Endothelial cell of umbilical vein (primary cell): ENCODE results near the gene DLL4. TPM values are rescaled to one million over a fixed set of nuclear protein-coding genes. Genes with fewer than 3 reads are reported as not detected.

ENCODE experiments used
- BruUV-seq: library from RNA; stranded (reverse); fragments of 400-500 nt; replicated peaks from 2 replicates; lab custom pipeline; 2021; lab: Mats Ljungman, UMichigan
- CTCF ChIA-PET: fragments of 300-600, 350-600 bp; sonication (Branson Sonifier 250); formaldehyde crosslinking; loops from one replicate; lab custom pipeline; 2021; ENCODE audit warnings: antibody characterized with exemption, inconsistent platforms; lab: Charles Lee
- POLR2A ChIA-PET: fragments of 300-600, 350-600 bp; sonication (Branson Sonifier 250); formaldehyde crosslinking; loops from one replicate; lab custom pipeline; 2021; ENCODE audit warnings: antibody characterized with exemption, inconsistent platforms; lab: Charles Lee
- DNase-seq: peaks from one replicate; pipeline ENCODE4 v3.0.0-alpha.2; 2011; ENCODE audit warnings: low read depth, low spot score
- FAIRE-seq: peaks from 2 replicates; lab custom pipeline; 2011; peaks lifted over from hg19 to GRCh38; lab: Jason Lieb, UNC
- H2AFZ ChIP-seq: 2 replicates; pipeline ENCODE4 v1.6.0; 2012; ENCODE audit warnings: low read depth, low read length, control low read depth, inconsistent platforms
- H3K27ac ChIP-seq: 2 replicates; pipeline ENCODE4 v1.5.1; 2011; ENCODE audit warnings: low read depth, mild to moderate bottlenecking, control low read depth, low read length, moderate library complexity; ENCODE audit not compliant: insufficient read depth
- H3K27me3 ChIP-seq, 2 experiments: 2 replicates each; pipeline versions ENCODE4 v1.6.0 to v1.6.1; 2011; ENCODE audit warnings: low read length in 2 of 2, mixed read lengths in 1 of 2; ENCODE audit not compliant: control insufficient read depth in 2 of 2, insufficient read depth in 2 of 2
- H3K36me3 ChIP-seq, 2 experiments: 2 replicates in 1 of 2; 3 replicates in 1 of 2; pipeline ENCODE4 v1.5.1; 2011; ENCODE audit warnings: low read length in 2 of 2, mild to moderate bottlenecking in 1 of 2, moderate library complexity in 1 of 2; ENCODE audit not compliant: control insufficient read depth in 2 of 2, insufficient read depth in 2 of 2; ENCODE audit errors: extremely low read depth in 1 of 2
- H3K4me1 ChIP-seq: 3 replicates; pipeline ENCODE4 v1.5.1; 2011; ENCODE audit warnings: mild to moderate bottlenecking, low read length; ENCODE audit not compliant: control insufficient read depth, insufficient read depth; ENCODE audit errors: extremely low read depth
- H3K4me2 ChIP-seq: 2 replicates; pipeline ENCODE4 v1.6.1; 2011; ENCODE audit warnings: low read length, control low read depth, mixed read lengths; ENCODE audit not compliant: insufficient read depth
- H3K4me3 ChIP-seq, 3 experiments: fragments of 200-600 bp in 1 of 3; sonication (generic), shearing (Covaris generic) in 1 of 3; replicated peaks in 1 of 3; 2 replicates each; pipeline ENCODE4 v1.5.1; 2011 to 2016; ENCODE audit warnings: control low read depth in 3 of 3, low read length in 3 of 3, mild to moderate bottlenecking in 2 of 3, inconsistent platforms in 1 of 3, low read depth in 1 of 3, moderate library complexity in 1 of 3; ENCODE audit not compliant: insufficient read depth in 1 of 3
- H3K79me2 ChIP-seq: 2 replicates; pipeline ENCODE4 v1.6.0; 2012; ENCODE audit warnings: low read length, inconsistent platforms; ENCODE audit not compliant: control insufficient read depth, insufficient read depth
- H3K9ac ChIP-seq: replicated peaks from 2 replicates; pipeline ENCODE3; 2011; ENCODE audit warnings: low read length, control low read depth; ENCODE audit not compliant: insufficient read depth; ENCODE audit errors: extremely low read depth
- H3K9me1 ChIP-seq: replicated peaks from 3 replicates; pipeline ENCODE4 v1.6.0; 2011; ENCODE audit warnings: mild to moderate bottlenecking, low read length; ENCODE audit not compliant: control insufficient read depth, insufficient read depth; ENCODE audit errors: extremely low read depth
- H3K9me3 ChIP-seq: replicated peaks from 2 replicates; pipeline ENCODE4 v1.5.1; 2012; ENCODE audit warnings: low read length, inconsistent platforms; ENCODE audit not compliant: control insufficient read depth, insufficient read depth
- H4K20me1 ChIP-seq: replicated peaks from 2 replicates; pipeline ENCODE3; 2011; ENCODE audit warnings: mild to moderate bottlenecking, low read length; ENCODE audit not compliant: control insufficient read depth, insufficient read depth; ENCODE audit errors: extremely low read depth
- GATA2 ChIP-seq: IDR thresholded peaks from 2 replicates; pipeline ENCODE4 v1.7.0; 2011; ENCODE audit warnings: low read depth, mild to moderate bottlenecking, moderate library complexity, mixed read lengths, low read length; ENCODE audit not compliant: insufficient read length, insufficient read depth
- POLR2A ChIP-seq: IDR thresholded peaks from 2 replicates; pipeline ENCODE4 v1.6.1; 2012; ENCODE audit warnings: low read depth, mild to moderate bottlenecking, control low read depth, low read length
- POLR2AphosphoS5 ChIP-seq: IDR thresholded peaks from 2 replicates; pipeline ENCODE4 v1.6.1; 2012; ENCODE audit warnings: low read depth, mild to moderate bottlenecking, control low read depth, low read length, moderate library complexity; ENCODE audit not compliant: insufficient read depth
- dilution Hi-C: fragments of 300-500 bp; cut with MboI; formaldehyde crosslinking; loops from one replicate; pipeline ENCODE4 v1.15.0; 2019; ENCODE audit warnings: low sequenced_read_pairs; ENCODE audit not compliant: extremely low pct_ligation_motif_present
- intact Hi-C: fragments of 100-400 bp; cut with micrococcal nuclease; formaldehyde crosslinking; loops from one replicate; pipeline ENCODE4 v1.10.0; 2022
- polyA plus RNA-seq, 4 experiments: library from polyadenylated mRNA; depleted of rRNA in 3 of 4; stranded (reverse) in 3 of 4; unstranded in 1 of 4; fragments of >200 nt; gene quantifications; 2 replicates each; pipeline versions ENCODE4 v1.2.1 to v1.2.3, GENCODE V29; 2011 to 2012; ENCODE audit warnings: missing spikeins in 1 of 4
- total RNA-seq: library from RNA; stranded (reverse); gene quantifications from 2 replicates; pipeline ENCODE4 v1.2.3, GENCODE V29; 2021
- TF ChIP-seq, protein P1 (sequence below): IDR thresholded peaks from 2 replicates; pipeline ENCODE4 v1.6.1; 2011; ENCODE audit not compliant: insufficient read depth, insufficient read length

DLL4 gene
- total and polyA plus RNA-seq, 2 donors (not counting 3 experiments of a cell fraction or from before 2014, with no cell fraction given) = 55.2 to 57.8 TPM

DNA sequence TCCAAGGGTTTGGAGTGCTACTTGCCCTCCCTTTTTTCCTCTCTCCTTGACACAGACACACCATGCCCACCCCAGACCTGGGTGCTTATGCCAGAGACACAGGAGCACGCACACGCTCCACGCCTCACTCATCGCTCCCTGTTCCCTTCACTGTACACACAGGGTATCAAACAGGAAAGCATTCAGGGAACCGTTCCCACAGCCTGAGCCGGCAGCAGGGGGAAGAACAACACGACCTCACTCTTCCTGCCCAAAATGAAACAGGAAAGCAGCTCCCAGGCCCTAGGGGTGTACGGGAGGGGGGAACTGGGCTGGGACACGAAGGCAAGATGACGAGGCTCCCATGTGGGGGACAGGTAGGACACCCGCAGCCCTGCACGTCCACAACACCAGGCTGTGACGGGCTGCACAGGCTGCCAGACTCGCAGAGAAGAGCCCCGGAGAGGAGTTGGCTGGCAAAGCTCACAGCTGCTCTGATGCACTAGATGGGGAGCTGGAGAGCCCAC lies 11.2 kb downstream of the DLL4 start:
- FAIRE-seq (peak; percentile 93), DNase-seq (peak; percentile 94)
- Histone ChIP-seq H2AFZ (peak overlapping the region; percentile 22), H3K27ac (peak overlapping the region; percentile 80), H3K4me3 (peak overlapping the region in 1 of 3 experiments; percentile 0), H3K79me2 (no peaks in the 10 kb centered on the region), H3K4me1 (peaks cover 31% of the 10 kb centered on the region), H3K4me2 (peak overlapping the region; percentile 53), H3K9me3 (no peaks in the 10 kb centered on the region), H3K9me1 (no peaks in the 10 kb centered on the region), H3K27me3 (no peaks in the 10 kb centered on the region), H4K20me1 (no peaks in the 10 kb centered on the region), H3K9ac (peak overlapping the region; percentile 81), H3K36me3 (peaks cover 0 to 31% of the 10 kb centered on the region in 2 experiments)
- intact Hi-C loops = loop anchor here (2.0 to 10.0 kb wide), 3 partner anchors 174 to 292 kb away; partner anchors contain the start of genes CHP1, EXD1 and INO80
- no TSS peak for BruUV-seq
- dilution Hi-C loops = no loop called here
- ChIA-PET POLR2A (interaction anchor here (0.6 to 4.5 kb wide), 6 partner anchors 11 to 384 kb away, joined by 4 to 51 read pairs (median 19); partner anchors contain the start of genes CHAC1 and DLL4), CTCF (interaction anchor here (1.5 to 5.1 kb wide), 8 partner anchors 11 to 80 kb away, joined by 5 to 303 read pairs (median 79); partner anchors contain the start of genes CHAC1, DLL4 and VPS18)
- TF ChIP-seq, protein P1, sequence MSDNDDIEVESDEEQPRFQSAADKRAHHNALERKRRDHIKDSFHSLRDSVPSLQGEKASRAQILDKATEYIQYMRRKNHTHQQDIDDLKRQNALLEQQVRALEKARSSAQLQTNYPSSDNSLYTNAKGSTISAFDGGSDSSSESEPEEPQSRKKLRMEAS = no peak
- peak; percentile 14 for TF ChIP-seq POLR2AphosphoS5

DNA sequence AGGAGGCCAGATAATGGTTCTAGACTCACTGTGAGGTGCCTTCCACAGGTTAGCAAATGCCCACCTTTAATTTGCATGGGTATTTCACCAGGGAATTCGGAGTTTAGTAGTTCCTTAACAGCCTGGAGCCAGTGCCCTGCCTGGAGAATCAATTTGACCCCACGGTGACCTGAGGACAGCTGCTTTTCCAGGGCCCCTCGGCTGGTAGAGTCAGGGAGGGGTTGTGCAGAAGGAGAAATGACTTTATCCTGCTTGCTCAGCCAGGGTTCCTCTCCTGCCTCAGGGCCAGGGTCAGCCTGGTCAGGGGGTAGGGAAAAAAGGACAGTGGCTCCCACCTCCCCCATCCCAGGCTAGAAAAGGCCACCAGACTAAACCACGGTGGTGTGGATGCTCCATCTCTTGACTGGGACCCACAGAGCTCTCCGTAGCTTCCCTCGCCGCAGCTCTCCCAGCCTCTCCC lies 12.0 kb downstream of the DLL4 start:
- no peaks in the 10 kb centered on the region for H3K27me3 ChIP-seq
- H2AFZ ChIP-seq = no peak overlapping the region
- peaks cover 31% of the 10 kb centered on the region for H3K4me1 ChIP-seq
- TF ChIP-seq GATA2 (no peak), POLR2A (peak; percentile 62)
- intact Hi-C loops = loop anchor here (1.0 to 10.0 kb wide), 8 partner anchors 11 to 291 kb away; partner anchors contain the start of genes CHP1, EXD1 and INO80
- no peak for DNase-seq
- dilution Hi-C loops = no loop called here
- peak overlapping the region in 1 of 3 experiments; percentile 10 for H3K4me3 ChIP-seq
- peak overlapping the region; percentile 81 for H3K9ac ChIP-seq
- no peaks in the 10 kb centered on the region for H4K20me1 ChIP-seq
- no peak for FAIRE-seq
- H3K79me2 ChIP-seq = no peaks in the 10 kb centered on the region
- ChIA-PET POLR2A (interaction anchor here (1.0 to 4.5 kb wide), 7 partner anchors 11 to 78 kb away, joined by 3 to 51 read pairs (median 19); partner anchors contain the start of genes CHAC1 and DLL4), CTCF (interaction anchor here (0.6 to 5.1 kb wide), 34 partner anchors 11 to 392 kb away, joined by 3 to 303 read pairs (median 6); partner anchors contain the start of genes CHAC1, DLL4, INO80 and NUSAP1)
- TSS peak; percentile 91 for BruUV-seq
- H3K4me2 ChIP-seq = peak overlapping the region; percentile 53
- no peaks in the 10 kb centered on the region for H3K9me1 ChIP-seq
- H3K36me3 ChIP-seq = peaks cover 0 to 24% of the 10 kb centered on the region in 2 experiments
- H3K27ac ChIP-seq = peak overlapping the region; percentile 80
- no peaks in the 10 kb centered on the region for H3K9me3 ChIP-seq
